PC-3 (cell line): Measurements from ENCODE around the gene SF3A1.

Source experiments
- EZH2 ChIP-seq: fragments of 300-600 bp; sonication (generic); IDR thresholded peaks from one replicate; pipeline ENCODE4 v1.6.1; 2017; ENCODE audit warnings: antibody characterized with exemption, mild to moderate bottlenecking, low read length; ENCODE audit not compliant: unreplicated experiment
- TF ChIP-seq, protein P1 (sequence below): fragments of 300-600 bp; sonication (generic); conservative IDR thresholded peaks from 2 replicates; pipeline ENCODE4 v1.5.1; 2017; ENCODE audit warnings: antibody characterized with exemption, low read depth, mild to moderate bottlenecking, low read length

DNA sequence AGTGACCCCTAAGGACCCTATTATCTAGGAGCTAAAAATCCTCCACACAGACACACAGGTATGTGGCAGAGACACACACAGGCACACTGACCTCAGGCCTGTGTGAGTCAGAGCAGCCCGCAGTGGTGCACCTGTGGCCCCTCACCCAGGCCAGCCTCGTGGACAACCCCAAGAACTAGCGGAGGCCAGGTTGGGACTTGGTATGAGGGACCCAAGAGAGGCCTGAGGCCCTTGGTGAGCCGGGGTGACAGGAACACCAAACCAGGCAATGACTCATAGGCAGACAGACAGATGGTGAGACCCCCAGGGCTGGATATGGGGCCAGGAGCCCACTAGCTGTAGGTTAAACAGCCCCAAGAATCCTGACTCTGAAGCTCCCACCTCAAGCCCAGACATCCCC, 73.4 kb downstream of the SF3A1 start:
- TF ChIP-seq EZH2 = no peak
- TF ChIP-seq, protein P1, sequence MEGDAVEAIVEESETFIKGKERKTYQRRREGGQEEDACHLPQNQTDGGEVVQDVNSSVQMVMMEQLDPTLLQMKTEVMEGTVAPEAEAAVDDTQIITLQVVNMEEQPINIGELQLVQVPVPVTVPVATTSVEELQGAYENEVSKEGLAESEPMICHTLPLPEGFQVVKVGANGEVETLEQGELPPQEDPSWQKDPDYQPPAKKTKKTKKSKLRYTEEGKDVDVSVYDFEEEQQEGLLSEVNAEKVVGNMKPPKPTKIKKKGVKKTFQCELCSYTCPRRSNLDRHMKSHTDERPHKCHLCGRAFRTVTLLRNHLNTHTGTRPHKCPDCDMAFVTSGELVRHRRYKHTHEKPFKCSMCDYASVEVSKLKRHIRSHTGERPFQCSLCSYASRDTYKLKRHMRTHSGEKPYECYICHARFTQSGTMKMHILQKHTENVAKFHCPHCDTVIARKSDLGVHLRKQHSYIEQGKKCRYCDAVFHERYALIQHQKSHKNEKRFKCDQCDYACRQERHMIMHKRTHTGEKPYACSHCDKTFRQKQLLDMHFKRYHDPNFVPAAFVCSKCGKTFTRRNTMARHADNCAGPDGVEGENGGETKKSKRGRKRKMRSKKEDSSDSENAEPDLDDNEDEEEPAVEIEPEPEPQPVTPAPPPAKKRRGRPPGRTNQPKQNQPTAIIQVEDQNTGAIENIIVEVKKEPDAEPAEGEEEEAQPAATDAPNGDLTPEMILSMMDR = no peak
